ENCODE data around the gene IRF6.

DNA sequence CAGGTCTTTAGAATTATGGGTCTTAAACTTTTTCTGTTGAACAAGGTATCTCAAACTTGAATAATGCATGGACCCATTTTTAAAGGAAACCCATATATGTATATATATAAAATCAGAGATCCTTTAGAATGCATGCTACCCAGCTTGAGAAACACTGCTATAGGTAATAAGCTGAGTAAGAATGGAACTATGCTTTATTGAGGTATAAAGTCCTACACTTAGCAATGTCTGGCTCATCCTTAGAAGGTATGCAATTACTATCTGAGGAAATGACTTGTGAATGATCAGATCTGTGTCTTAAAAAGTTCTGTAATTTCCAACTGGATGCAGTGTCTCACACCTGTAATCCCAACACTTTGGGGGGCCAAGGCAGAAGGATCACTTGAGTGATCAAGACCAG is 38.8 kb downstream of the IRF6 start:
- TF ChIP-seq, protein P1, sequence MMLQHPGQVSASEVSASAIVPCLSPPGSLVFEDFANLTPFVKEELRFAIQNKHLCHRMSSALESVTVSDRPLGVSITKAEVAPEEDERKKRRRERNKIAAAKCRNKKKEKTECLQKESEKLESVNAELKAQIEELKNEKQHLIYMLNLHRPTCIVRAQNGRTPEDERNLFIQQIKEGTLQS (IDR thresholded peaks at IDR 0.05; ENCODE audit: insufficient read depth, low read depth, low read length), result no peak
- TF ChIP-seq RAD21 (IDR thresholded peaks at IDR 0.05 in 1 of 2, conservative IDR thresholded peaks at IDR 0.05 in 1 of 2; ENCODE audit: low read depth in 2 of 2, low read length in 2 of 2) (no peak), POLR2AphosphoS5 (IDR thresholded peaks at IDR 0.05; ENCODE audit: low read depth, low read length) (no peak), SAP30 (IDR thresholded peaks at IDR 0.05; ENCODE audit: insufficient read depth, insufficient replicate concordance, low read length) (no peak)
- TF ChIP-seq, protein P2, sequence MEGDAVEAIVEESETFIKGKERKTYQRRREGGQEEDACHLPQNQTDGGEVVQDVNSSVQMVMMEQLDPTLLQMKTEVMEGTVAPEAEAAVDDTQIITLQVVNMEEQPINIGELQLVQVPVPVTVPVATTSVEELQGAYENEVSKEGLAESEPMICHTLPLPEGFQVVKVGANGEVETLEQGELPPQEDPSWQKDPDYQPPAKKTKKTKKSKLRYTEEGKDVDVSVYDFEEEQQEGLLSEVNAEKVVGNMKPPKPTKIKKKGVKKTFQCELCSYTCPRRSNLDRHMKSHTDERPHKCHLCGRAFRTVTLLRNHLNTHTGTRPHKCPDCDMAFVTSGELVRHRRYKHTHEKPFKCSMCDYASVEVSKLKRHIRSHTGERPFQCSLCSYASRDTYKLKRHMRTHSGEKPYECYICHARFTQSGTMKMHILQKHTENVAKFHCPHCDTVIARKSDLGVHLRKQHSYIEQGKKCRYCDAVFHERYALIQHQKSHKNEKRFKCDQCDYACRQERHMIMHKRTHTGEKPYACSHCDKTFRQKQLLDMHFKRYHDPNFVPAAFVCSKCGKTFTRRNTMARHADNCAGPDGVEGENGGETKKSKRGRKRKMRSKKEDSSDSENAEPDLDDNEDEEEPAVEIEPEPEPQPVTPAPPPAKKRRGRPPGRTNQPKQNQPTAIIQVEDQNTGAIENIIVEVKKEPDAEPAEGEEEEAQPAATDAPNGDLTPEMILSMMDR (IDR thresholded peaks at IDR 0.05; ENCODE audit: control extremely low read depth in 1 of 3, insufficient read depth in 1 of 3, low read depth in 1 of 3, low read length in 3 of 3), result no peak

Data from H1 (cell line).